ENCODE measurements around the gene GNRHR.

DNA sequence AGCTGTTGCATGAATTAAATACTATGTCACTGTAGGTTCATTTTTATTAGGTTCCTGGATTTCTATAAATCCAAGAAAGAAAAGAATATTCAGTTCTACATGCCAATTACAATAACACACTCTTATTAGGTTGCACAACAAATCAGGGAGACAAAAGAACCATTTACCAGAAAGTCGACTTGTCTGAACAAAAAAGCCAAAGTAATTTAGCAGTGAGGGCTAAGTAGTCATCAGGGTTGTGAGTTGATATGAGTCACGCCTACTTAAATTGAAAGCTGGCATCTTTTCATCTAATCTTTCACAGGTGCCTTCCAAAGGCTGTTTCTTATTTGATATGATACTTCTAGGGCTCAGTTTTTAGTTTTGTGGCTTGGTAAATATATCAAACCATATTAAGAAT lies 25.4 kb upstream of the GNRHR start:
- TF ChIP-seq, protein P1, sequence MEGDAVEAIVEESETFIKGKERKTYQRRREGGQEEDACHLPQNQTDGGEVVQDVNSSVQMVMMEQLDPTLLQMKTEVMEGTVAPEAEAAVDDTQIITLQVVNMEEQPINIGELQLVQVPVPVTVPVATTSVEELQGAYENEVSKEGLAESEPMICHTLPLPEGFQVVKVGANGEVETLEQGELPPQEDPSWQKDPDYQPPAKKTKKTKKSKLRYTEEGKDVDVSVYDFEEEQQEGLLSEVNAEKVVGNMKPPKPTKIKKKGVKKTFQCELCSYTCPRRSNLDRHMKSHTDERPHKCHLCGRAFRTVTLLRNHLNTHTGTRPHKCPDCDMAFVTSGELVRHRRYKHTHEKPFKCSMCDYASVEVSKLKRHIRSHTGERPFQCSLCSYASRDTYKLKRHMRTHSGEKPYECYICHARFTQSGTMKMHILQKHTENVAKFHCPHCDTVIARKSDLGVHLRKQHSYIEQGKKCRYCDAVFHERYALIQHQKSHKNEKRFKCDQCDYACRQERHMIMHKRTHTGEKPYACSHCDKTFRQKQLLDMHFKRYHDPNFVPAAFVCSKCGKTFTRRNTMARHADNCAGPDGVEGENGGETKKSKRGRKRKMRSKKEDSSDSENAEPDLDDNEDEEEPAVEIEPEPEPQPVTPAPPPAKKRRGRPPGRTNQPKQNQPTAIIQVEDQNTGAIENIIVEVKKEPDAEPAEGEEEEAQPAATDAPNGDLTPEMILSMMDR (IDR thresholded peaks at IDR 0.05): no peak
- no peak for TF ChIP-seq POLR2A (IDR thresholded peaks at IDR 0.05)

Measured in right lobe of liver (tissue), 4 donors.